GM19467 (cell line): ENCODE data around the gene ITPK1.
"Not testable (repeated sequence)": the region's sequence is repeated elsewhere in the genome, so short reads cannot be mapped to it uniquely, and the experiment has no call there.

Experiments
- ATAC-seq: cut with Tn5 transposase; IDR thresholded peaks from one replicate; pipeline ENCODE4 v1.9.1; 2021; ENCODE audit warnings: mild to moderate bottlenecking, moderate library complexity; ENCODE audit not compliant: unreplicated experiment

The ITPK1 gene

GRCh38 chr14:93105856-93106255 lies 9.9 kb downstream of the ITPK1 start:
- not testable (repeated sequence) for ATAC-seq

- ATAC-seq = no peak
Measured at GRCh38 chr14:93105362-93105761, 10.4 kb downstream of the ITPK1 start.

- ATAC-seq = no peak
Measured at GRCh38 chr14:93104961-93105360, 10.8 kb downstream of the ITPK1 start.

- ATAC-seq = peak; percentile 90
Measured at GRCh38 chr14:93103392-93104080, 12.2 kb downstream of the ITPK1 start.

GRCh38 chr14:93102141-93102540 lies 13.6 kb downstream of the ITPK1 start:
- ATAC-seq = no peak

GRCh38 chr14:93101181-93101580 lies 14.5 kb downstream of the ITPK1 start:
- ATAC-seq = no peak

- no peak for ATAC-seq
Measured at GRCh38 chr14:93100570-93100969, 15.2 kb downstream of the ITPK1 start.

- ATAC-seq = no peak
Measured at GRCh38 chr14:93100100-93100499, 15.6 kb downstream of the ITPK1 start.

- no peak for ATAC-seq
Measured at GRCh38 chr14:93099643-93100042, 16.1 kb downstream of the ITPK1 start.

- no peak for ATAC-seq
Measured at GRCh38 chr14:93099196-93099595, 16.5 kb downstream of the ITPK1 start.

- ATAC-seq = no peak
Measured at GRCh38 chr14:93096691-93097322, 18.9 kb downstream of the ITPK1 start.

- no peak for ATAC-seq
Measured at GRCh38 chr14:93095742-93096510, 19.8 kb downstream of the ITPK1 start.

- no peak for ATAC-seq
Measured at GRCh38 chr14:93094121-93094918, 21.4 kb downstream of the ITPK1 start.

- ATAC-seq = no peak
Measured at GRCh38 chr14:93092606-93093556, 22.8 kb downstream of the ITPK1 start.

- no peak for ATAC-seq
Measured at GRCh38 chr14:93091666-93092065, 24.1 kb downstream of the ITPK1 start.

- ATAC-seq = no peak
Measured at GRCh38 chr14:93090826-93091555, 24.7 kb downstream of the ITPK1 start.

- no peak for ATAC-seq
Measured at GRCh38 chr14:93089521-93090269, 26.0 kb downstream of the ITPK1 start.

- ATAC-seq = no peak
Measured at GRCh38 chr14:93086441-93087055, 29.2 kb downstream of the ITPK1 start.
